ENCODE measurements around the gene MT1F. TPM values are rescaled to one million over a fixed set of nuclear protein-coding genes. Genes with fewer than 3 reads are reported as not detected.
A peak's percentile ranks its signal among the peaks of the same experiment; 100 is the strongest.

MT1F gene
- total RNA-seq, 6 donors from 2014 or later = 4.7 to 21.0 (median 8.6) TPM

- Histone ChIP-seq H3K36me3 (no peaks in the 10 kb centered on the region), H3K9me3 (no peaks in the 10 kb centered on the region), H3K4me3 (peak overlapping the region; percentile 40 to 66 (median 52)), H3K27ac (peak overlapping the region in 3 of 4 donors; percentile 37 to 89 (median 84)), H3K27me3 (no peaks in the 10 kb centered on the region), H3K4me1 (peaks cover 13 to 25% (median 21%) of the 10 kb centered on the region in 4 donors)
- DNase-seq (no peak), ATAC-seq (ENCODE audit: low FRiP score in 2 of 2) (no peak)
- TF ChIP-seq EP300 (IDR thresholded peaks at IDR 0.05) = no peak
- no peak for TF ChIP-seq POLR2A (IDR thresholded peaks at IDR 0.05)
- TF ChIP-seq POLR2AphosphoS5 (IDR thresholded peaks at IDR 0.05) = no peak
- no peak for TF ChIP-seq CTCF (IDR thresholded peaks at IDR 0.05)
- 84 to 85% methylated on average over 5 of the region's 5 CpGs for WGBS, 2 donors
Observed at GRCh38 chr16:56683424-56684172, 25.8 kb downstream of the MT1F start.

- no peaks in the 10 kb centered on the region for H3K27me3 ChIP-seq
- H3K27ac ChIP-seq = peak overlapping the region in 3 of 4 donors; percentile 4 to 89 (median 37)
- H3K9me3 ChIP-seq = no peaks in the 10 kb centered on the region
- WGBS, 2 donors = 63 to 70% methylated on average over 3 to 4 of the region's 4 CpGs
- peak in 1 of 2 donors; percentile 30 for TF ChIP-seq POLR2AphosphoS5 (IDR thresholded peaks at IDR 0.05)
- no peak for TF ChIP-seq POLR2A (IDR thresholded peaks at IDR 0.05)
- no peaks in the 10 kb centered on the region for H3K36me3 ChIP-seq
- H3K4me1 ChIP-seq = peaks cover 13 to 25% (median 21%) of the 10 kb centered on the region in 4 donors
- no peak for ATAC-seq (ENCODE audit: low FRiP score in 2 of 2)
- peak overlapping the region in 3 of 4 donors; percentile 7 to 66 (median 42) for H3K4me3 ChIP-seq
- DNase-seq = no peak
Observed at GRCh38 chr16:56684256-56684925, 26.6 kb downstream of the MT1F start.

GRCh38 chr16:56684926-56685590, 27.3 kb downstream of the MT1F start:
- peak overlapping the region in 2 of 4 donors; percentile 4 to 89 for H3K27ac ChIP-seq
- H3K27me3 ChIP-seq = no peaks in the 10 kb centered on the region
- DNase-seq = no peak
- TF ChIP-seq POLR2AphosphoS5 (IDR thresholded peaks at IDR 0.05) (peak; percentile 7 to 11), CTCF (IDR thresholded peaks at IDR 0.05) (no peak)
- ATAC-seq (ENCODE audit: low FRiP score in 2 of 2) = no peak
- H3K9me3 ChIP-seq = no peaks in the 10 kb centered on the region
- H3K4me3 ChIP-seq = peak overlapping the region in 1 of 4 donors; percentile 66
- WGBS, 2 donors = 89 to 91% methylated on average over 4 of the region's 4 CpGs
- no peaks in the 10 kb centered on the region for H3K36me3 ChIP-seq
- peaks cover 13 to 25% (median 21%) of the 10 kb centered on the region in 4 donors for H3K4me1 ChIP-seq

GRCh38 chr16:56686758-56687157, 29.0 kb downstream of the MT1F start:
- H3K27me3 ChIP-seq = no peaks in the 10 kb centered on the region
- H3K4me1 ChIP-seq = peaks cover 5 to 19% (median 15%) of the 10 kb centered on the region in 4 donors
- no peaks in the 10 kb centered on the region for H3K36me3 ChIP-seq
- 96 to 99% methylated on average over 7 of the region's 7 CpGs for WGBS, 2 donors
- H3K4me3 ChIP-seq = no peak overlapping the region
- H3K9me3 ChIP-seq = no peaks in the 10 kb centered on the region
- ATAC-seq (ENCODE audit: low FRiP score in 2 of 2) (no peak), DNase-seq (no peak)
- H3K27ac ChIP-seq = no peak overlapping the region
- TF ChIP-seq POLR2A (IDR thresholded peaks at IDR 0.05) = no peak
- no peak for TF ChIP-seq CTCF (IDR thresholded peaks at IDR 0.05)
- no peak for TF ChIP-seq EP300 (IDR thresholded peaks at IDR 0.05)
- TF ChIP-seq POLR2AphosphoS5 (IDR thresholded peaks at IDR 0.05) = no peak

GRCh38 chr16:56688762-56689161, 31.0 kb downstream of the MT1F start:
- peaks cover under 1 to 1% (median 1%) of the 10 kb centered on the region in 4 donors for H3K4me1 ChIP-seq
- H3K9me3 ChIP-seq = no peaks in the 10 kb centered on the region
- no peak overlapping the region for H3K27ac ChIP-seq
- no peak overlapping the region for H3K4me3 ChIP-seq
- ATAC-seq (ENCODE audit: low FRiP score in 2 of 2) = no peak
- no peaks in the 10 kb centered on the region for H3K36me3 ChIP-seq
- WGBS, 2 donors = 78 to 83% methylated on average over 1 of the region's 1 CpG
- no peak for DNase-seq
- no peak for TF ChIP-seq EP300 (IDR thresholded peaks at IDR 0.05)
- no peak for TF ChIP-seq POLR2AphosphoS5 (IDR thresholded peaks at IDR 0.05)
- TF ChIP-seq POLR2A (IDR thresholded peaks at IDR 0.05) = no peak
- no peak for TF ChIP-seq CTCF (IDR thresholded peaks at IDR 0.05)
- H3K27me3 ChIP-seq = no peaks in the 10 kb centered on the region
